ENCODE results near the gene ECHDC3. TPM values are rescaled to one million over a fixed set of nuclear protein-coding genes. Genes with fewer than 3 reads are reported as not detected.

The ECHDC3 gene
- polyA plus RNA-seq, 2 of the 4 experiments (the other 2 are of a cell fraction), result 6.0 to 6.1 TPM

- 82% methylated on average over 15 of the region's 16 CpGs for WGBS (ENCODE audit: missing lambda C conversion rate)
- ChIA-PET CTCF (interaction anchor here (1.1 to 10.0 kb wide), 3 partner anchors 9 to 182 kb away, joined by 3 to 57 read pairs (median 5); no protein-coding TSS in a partner anchor), POLR2A (no interaction called here)
- ATAC-seq, result no peak
- no peak overlapping the region for H3K4me3 ChIP-seq
- H3K9me3 ChIP-seq, result no peaks in the 10 kb centered on the region
- TF ChIP-seq ELK1 (IDR thresholded peaks at IDR 0.05; ENCODE audit: low read depth, low read length), result no peak
- TF ChIP-seq PHF8 (IDR thresholded peaks at IDR 0.05; ENCODE audit: borderline replicate concordance, low read depth), result no peak
- no peak for TF ChIP-seq RFX5 (IDR thresholded peaks at IDR 0.05)
- TF ChIP-seq SMC3 (IDR thresholded peaks at IDR 0.05), result no peak
- no peak overlapping the region for H3K27ac ChIP-seq
- no peaks in the 10 kb centered on the region for H3K4me1 ChIP-seq
- FAIRE-seq, result no peak
- DNase-seq (ENCODE audit: low read depth in 1 of 2, low spot score in 1 of 2), result no peak
- no peak overlapping the region for H3K4me2 ChIP-seq
Observed at GRCh38 chr10:11804336-11804735, 62.2 kb downstream of the ECHDC3 start.

GRCh38 chr10:11805792-11806191, 63.6 kb downstream of the ECHDC3 start:
- ChIA-PET POLR2A (no interaction called here), CTCF (interaction anchor here (0.6 to 10.0 kb wide), 6 partner anchors 10 to 180 kb away, joined by 3 to 57 read pairs (median 6); no protein-coding TSS in a partner anchor)
- ATAC-seq (no peak), DNase-seq (ENCODE audit: low read depth in 1 of 2, low spot score in 1 of 2) (no peak), FAIRE-seq (no peak)
- no peak for TF ChIP-seq CHD4 (IDR thresholded peaks at IDR 0.05; ENCODE audit: borderline replicate concordance)
- no peak for TF ChIP-seq JUNB (IDR thresholded peaks at IDR 0.05)
- 82% methylated on average over 4 of the region's 4 CpGs for WGBS (ENCODE audit: missing lambda C conversion rate)
- Histone ChIP-seq H3K4me2 (no peak overlapping the region), H3K9me3 (no peaks in the 10 kb centered on the region), H3K4me3 (no peak overlapping the region), H3K27ac (no peak overlapping the region), H3K4me1 (peaks cover 12% of the 10 kb centered on the region)

DNA sequence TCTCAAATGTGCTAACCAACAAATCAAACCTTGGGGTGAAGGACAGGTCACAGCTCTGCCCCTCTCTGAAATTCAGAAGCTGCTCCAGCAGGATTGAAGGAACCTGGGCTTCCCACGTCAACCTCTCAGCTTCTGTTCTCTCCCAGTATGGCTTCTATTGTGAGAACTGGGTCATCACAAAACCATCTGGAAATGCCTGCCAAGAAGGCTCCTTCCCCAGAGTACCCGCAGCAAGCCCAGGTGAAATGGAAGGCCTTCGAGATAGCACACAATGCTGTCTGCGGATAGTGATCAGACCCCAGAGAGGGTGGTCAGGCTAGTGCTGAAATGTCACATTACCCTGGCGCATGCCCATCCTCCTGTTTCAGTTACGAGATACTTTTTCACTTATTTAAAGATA, 64.5 kb downstream of the ECHDC3 start:
- DNase-seq (ENCODE audit: low read depth in 1 of 2, low spot score in 1 of 2), result no peak
- H3K27ac ChIP-seq, result no peak overlapping the region
- ATAC-seq, result no peak
- no peak overlapping the region for H3K4me2 ChIP-seq
- ChIA-PET CTCF (interaction anchor here (1.3 to 10.0 kb wide), 3 partner anchors 9 to 13 kb away, joined by 5 to 57 read pairs (median 11); no protein-coding TSS in a partner anchor), POLR2A (no interaction called here)
- no peak for TF ChIP-seq RFX5 (IDR thresholded peaks at IDR 0.05)
- TF ChIP-seq RCOR1 (IDR thresholded peaks at IDR 0.05; ENCODE audit: low read depth, low read length), result no peak
- no peak for TF ChIP-seq EHMT2 (IDR thresholded peaks at IDR 0.05; ENCODE audit: low read depth)
- TF ChIP-seq JUN (IDR thresholded peaks at IDR 0.05), result no peak
- no peak for TF ChIP-seq HOXB13 (CRISPR knock-in tag; IDR thresholded peaks at IDR 0.05; ENCODE audit: low read depth)
- no peak overlapping the region for H3K4me3 ChIP-seq
- peaks cover 12% of the 10 kb centered on the region for H3K4me1 ChIP-seq
- no peaks in the 10 kb centered on the region for H3K9me3 ChIP-seq
- WGBS (ENCODE audit: missing lambda C conversion rate), result 86% methylated on average over 6 of the region's 6 CpGs
- FAIRE-seq, result no peak

GRCh38 chr10:11808808-11809207, 66.6 kb downstream of the ECHDC3 start:
- ATAC-seq (no peak), DNase-seq (ENCODE audit: low read depth in 1 of 2, low spot score in 1 of 2) (no peak), FAIRE-seq (no peak)
- Histone ChIP-seq H3K4me2 (no peak overlapping the region), H3K4me1 (peaks cover 12% of the 10 kb centered on the region), H3K4me3 (no peak overlapping the region), H3K27ac (no peak overlapping the region), H3K9me3 (no peaks in the 10 kb centered on the region)
- ChIA-PET CTCF (interaction anchor here (0.6 to 10.0 kb wide), 4 partner anchors 9 to 26 kb away, joined by 3 to 57 read pairs (median 6); no protein-coding TSS in a partner anchor), POLR2A (no interaction called here)
- 95% methylated on average over 5 of the region's 5 CpGs for WGBS (ENCODE audit: missing lambda C conversion rate)
- no peak for TF ChIP-seq FOXS1 (CRISPR knock-in tag; IDR thresholded peaks at IDR 0.05)
- no peak for TF ChIP-seq ESRRA (IDR thresholded peaks at IDR 0.05; ENCODE audit: borderline replicate concordance, low read length)
- TF ChIP-seq MAFK (IDR thresholded peaks at IDR 0.05; ENCODE audit: partially characterized antibody), result no peak
- TF ChIP-seq RARB (CRISPR knock-in tag; IDR thresholded peaks at IDR 0.05), result no peak
- no peak for TF ChIP-seq SREBF2 (IDR thresholded peaks at IDR 0.05)
- no peak for TF ChIP-seq PBX3 (IDR thresholded peaks at IDR 0.05)
- no peak for TF ChIP-seq CBX8 (IDR thresholded peaks at IDR 0.05)
